Liver (tissue), 3 donors: ENCODE measurements around the gene RNASE13.

Experiments
- FOXA2 ChIP-seq: IDR thresholded peaks from 2 replicates; pipeline ENCODE4 v1.6.1; 2016; ENCODE audit warnings: antibody characterized with exemption
- RAD21 ChIP-seq, 2 donors: IDR thresholded peaks; 2 replicates each; pipeline ENCODE4 v1.6.1; 2016; ENCODE audit warnings: antibody characterized with exemption in 2 of 2, mild to moderate bottlenecking in 2 of 2
- TF ChIP-seq, protein P1 (sequence below): fragments of 150-350 bp; IDR thresholded peaks from 2 replicates; pipeline ENCODE4 v1.5.1; 2017; ENCODE audit warnings: improper control_type of control experiment, low read depth, low read length; ENCODE audit not compliant: missing input control
- TF ChIP-seq, protein P2 (sequence below): IDR thresholded peaks from 2 replicates; pipeline ENCODE4 v1.6.1; 2016; ENCODE audit warnings: antibody characterized with exemption
- donor health status: healthy.
- donor health status: healthy.

DNA sequence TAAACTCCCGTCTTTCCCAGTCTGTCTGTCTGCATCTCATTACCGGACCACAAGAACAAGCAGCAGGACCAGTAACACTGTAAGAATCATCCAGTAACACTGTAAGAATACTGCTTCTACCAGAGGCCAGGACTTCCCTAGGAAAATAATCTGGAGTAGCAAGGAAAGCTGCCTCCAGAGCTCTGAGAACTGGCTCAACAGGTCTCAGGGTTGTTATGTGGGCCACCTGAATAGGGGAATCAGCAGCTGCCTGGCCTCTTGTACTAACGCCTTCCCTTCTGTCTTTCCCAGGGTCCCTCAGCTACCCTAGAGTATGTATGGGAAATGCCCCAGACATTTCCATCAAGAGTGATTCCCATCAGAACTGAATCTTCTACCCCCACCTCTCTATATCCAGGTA, 36.5 kb downstream of the RNASE13 start:
- TF ChIP-seq, protein P1, sequence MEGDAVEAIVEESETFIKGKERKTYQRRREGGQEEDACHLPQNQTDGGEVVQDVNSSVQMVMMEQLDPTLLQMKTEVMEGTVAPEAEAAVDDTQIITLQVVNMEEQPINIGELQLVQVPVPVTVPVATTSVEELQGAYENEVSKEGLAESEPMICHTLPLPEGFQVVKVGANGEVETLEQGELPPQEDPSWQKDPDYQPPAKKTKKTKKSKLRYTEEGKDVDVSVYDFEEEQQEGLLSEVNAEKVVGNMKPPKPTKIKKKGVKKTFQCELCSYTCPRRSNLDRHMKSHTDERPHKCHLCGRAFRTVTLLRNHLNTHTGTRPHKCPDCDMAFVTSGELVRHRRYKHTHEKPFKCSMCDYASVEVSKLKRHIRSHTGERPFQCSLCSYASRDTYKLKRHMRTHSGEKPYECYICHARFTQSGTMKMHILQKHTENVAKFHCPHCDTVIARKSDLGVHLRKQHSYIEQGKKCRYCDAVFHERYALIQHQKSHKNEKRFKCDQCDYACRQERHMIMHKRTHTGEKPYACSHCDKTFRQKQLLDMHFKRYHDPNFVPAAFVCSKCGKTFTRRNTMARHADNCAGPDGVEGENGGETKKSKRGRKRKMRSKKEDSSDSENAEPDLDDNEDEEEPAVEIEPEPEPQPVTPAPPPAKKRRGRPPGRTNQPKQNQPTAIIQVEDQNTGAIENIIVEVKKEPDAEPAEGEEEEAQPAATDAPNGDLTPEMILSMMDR, result no peak
- TF ChIP-seq RAD21 (IDR thresholded peaks at IDR 0.05), result no peak
- TF ChIP-seq, protein P2, sequence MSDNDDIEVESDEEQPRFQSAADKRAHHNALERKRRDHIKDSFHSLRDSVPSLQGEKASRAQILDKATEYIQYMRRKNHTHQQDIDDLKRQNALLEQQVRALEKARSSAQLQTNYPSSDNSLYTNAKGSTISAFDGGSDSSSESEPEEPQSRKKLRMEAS, result no peak
- no peak for TF ChIP-seq FOXA2
